ENCODE data around the gene MAPKBP1.
"Not testable (repeated sequence)": the region's sequence is repeated elsewhere in the genome, so short reads cannot be mapped to it uniquely, and the experiment has no call there.

Gene MAPKBP1

GRCh38 chr15:41825572-41826535, 51.6 kb downstream of the MAPKBP1 start:
- no peak for DNase-seq

GRCh38 chr15:41827290-41827879, 53.1 kb downstream of the MAPKBP1 start:
- peak in 2 of 4 experiments; percentile 10 to 26 for DNase-seq

- DNase-seq = peak; percentile 91 to 98 (median 96)
Measured at GRCh38 chr15:41827880-41828806, 53.9 kb downstream of the MAPKBP1 start, which contains the start of gene JMJD7. Gene JMJD7 (plus strand): TSS chr15:41828092. CDS start chr15:41828125, 33 bp downstream.

GRCh38 chr15:41828807-41829141, 54.5 kb downstream of the MAPKBP1 start:
- DNase-seq = no peak

GRCh38 chr15:41829959-41830646, 55.8 kb downstream of the MAPKBP1 start:
- DNase-seq = no peak

- not testable (repeated sequence) for DNase-seq
Measured at GRCh38 chr15:41831291-41831690, 57.0 kb downstream of the MAPKBP1 start.

- DNase-seq = no peak
Measured at GRCh38 chr15:41832208-41832607, 57.9 kb downstream of the MAPKBP1 start.

- DNase-seq = no peak
Measured at GRCh38 chr15:41832875-41833274, 58.6 kb downstream of the MAPKBP1 start.

GRCh38 chr15:41834096-41834495, 59.8 kb downstream of the MAPKBP1 start:
- DNase-seq = no peak

GRCh38 chr15:41836073-41836472, 61.8 kb downstream of the MAPKBP1 start:
- DNase-seq = no peak

GRCh38 chr15:41836713-41837454, 62.6 kb downstream of the MAPKBP1 start:
- no peak for DNase-seq

- no peak for DNase-seq
Measured at GRCh38 chr15:41838400-41838897, 64.2 kb downstream of the MAPKBP1 start, which contains the start of gene PLA2G4B. Gene PLA2G4B (plus strand): TSS chr15:41838847. CDS start chr15:41838914, 67 bp downstream.

- no peak for DNase-seq
Measured at GRCh38 chr15:41839781-41840491, 65.7 kb downstream of the MAPKBP1 start.

GRCh38 chr15:41840673-41841072, 66.4 kb downstream of the MAPKBP1 start:
- DNase-seq = no peak

- no peak for DNase-seq
Measured at GRCh38 chr15:41841131-41841530, 66.8 kb downstream of the MAPKBP1 start.

GRCh38 chr15:41842229-41842628, 67.9 kb downstream of the MAPKBP1 start:
- DNase-seq = no peak

- no peak for DNase-seq
Measured at GRCh38 chr15:41843571-41843970, 69.3 kb downstream of the MAPKBP1 start.

GRCh38 chr15:41844814-41845213, 70.5 kb downstream of the MAPKBP1 start:
- no peak for DNase-seq

GRCh38 chr15:41847206-41847605, 72.9 kb downstream of the MAPKBP1 start:
- no peak for DNase-seq

- DNase-seq = no peak
Measured at GRCh38 chr15:41847981-41848380, 73.7 kb downstream of the MAPKBP1 start.
